Astrocyte (in vitro differentiated cells and primary cell): ENCODE measurements around the gene NPAS3. TPM values are rescaled to one million over a fixed set of nuclear protein-coding genes. Genes with fewer than 3 reads are reported as not detected.
A peak's percentile ranks its signal among the peaks of the same experiment; 100 is the strongest.

Experiments used
- DNase-seq: peaks from one replicate; pipeline ENCODE4 v3.0.0-alpha.2; 2010; ENCODE audit warnings: low read depth
- FAIRE-seq: peaks from 2 replicates; lab custom pipeline; 2011; peaks lifted over from hg19 to GRCh38; lab: Jason Lieb, UNC
- H2AFZ ChIP-seq: 2 replicates; pipeline ENCODE4 v1.6.0; 2012; ENCODE audit warnings: low read depth, low read length, inconsistent platforms
- H3K27ac ChIP-seq: 2 replicates; pipeline ENCODE4 v1.5.1; 2011; ENCODE audit warnings: low read depth, low read length, inconsistent platforms
- H3K27me3 ChIP-seq: 2 replicates; pipeline ENCODE4 v1.6.0; 2011; ENCODE audit warnings: low read length, inconsistent platforms; ENCODE audit not compliant: insufficient read depth
- H3K36me3 ChIP-seq: 2 replicates; pipeline ENCODE4 v1.5.1; 2011; ENCODE audit warnings: low read length, inconsistent platforms; ENCODE audit not compliant: insufficient read depth
- H3K4me1 ChIP-seq: 2 replicates; pipeline ENCODE4 v1.5.1; 2011; ENCODE audit warnings: low read length, inconsistent platforms; ENCODE audit not compliant: insufficient read depth
- H3K4me2 ChIP-seq: 2 replicates; pipeline ENCODE4 v1.6.0; 2012; ENCODE audit warnings: low read length, inconsistent platforms
- H3K4me3 ChIP-seq: 2 replicates; pipeline ENCODE4 v1.5.1; 2011; ENCODE audit warnings: low read depth, mild to moderate bottlenecking, low read length, inconsistent platforms; ENCODE audit not compliant: insufficient read depth
- H3K79me2 ChIP-seq: 2 replicates; pipeline ENCODE4 v1.6.0; 2012; ENCODE audit warnings: mild to moderate bottlenecking, low read length, inconsistent platforms; ENCODE audit not compliant: insufficient read depth
- H3K9ac ChIP-seq: 2 replicates; pipeline ENCODE4 v1.6.0; 2012; ENCODE audit warnings: mild to moderate bottlenecking, low read length, inconsistent platforms
- H3K9me3 ChIP-seq: 2 replicates; pipeline ENCODE4 v1.5.1; 2012; ENCODE audit warnings: low read depth, mild to moderate bottlenecking, low read length, inconsistent platforms; ENCODE audit not compliant: insufficient read depth
- H4K20me1 ChIP-seq: 2 replicates; pipeline ENCODE4 v1.6.0; 2012; ENCODE audit warnings: low read length, inconsistent platforms; ENCODE audit not compliant: insufficient read depth
- H3K27ac Mint-ChIP-seq: one replicate; pipeline ENCODE4 v1.8.0; 2021; ENCODE audit warnings: mild to moderate bottlenecking, mixed read lengths; ENCODE audit not compliant: unreplicated experiment
- H3K27me3 Mint-ChIP-seq: one replicate; pipeline ENCODE4 v1.8.0; 2021; ENCODE audit warnings: low read depth, mixed read lengths; ENCODE audit not compliant: unreplicated experiment
- H3K36me3 Mint-ChIP-seq: one replicate; pipeline ENCODE4 v1.8.0; 2021; ENCODE audit warnings: low read depth, mixed read lengths; ENCODE audit not compliant: unreplicated experiment
- H3K4me1 Mint-ChIP-seq: one replicate; pipeline ENCODE4 v1.8.0; 2021; ENCODE audit warnings: low read depth, mixed read lengths; ENCODE audit not compliant: unreplicated experiment
- H3K4me3 Mint-ChIP-seq: one replicate; pipeline ENCODE4 v1.8.0; 2021; ENCODE audit warnings: mild to moderate bottlenecking, moderate library complexity, mixed read lengths; ENCODE audit not compliant: unreplicated experiment
- H3K9me3 Mint-ChIP-seq: one replicate; pipeline ENCODE4 v1.8.0; 2021; ENCODE audit warnings: mild to moderate bottlenecking, mixed read lengths; ENCODE audit not compliant: unreplicated experiment
- EZH2 ChIP-seq: IDR thresholded peaks from 2 replicates; pipeline ENCODE4 v1.6.1; 2012; ENCODE audit warnings: mild to moderate bottlenecking, low read length, inconsistent platforms; ENCODE audit not compliant: insufficient read depth
- total RNA-seq: library from RNA; stranded (reverse); gene quantifications from 2 replicates; pipeline ENCODE4 v1.2.1, GENCODE V29; 2021
- TF ChIP-seq, protein P1 (sequence below): IDR thresholded peaks from 2 replicates; pipeline ENCODE4 v1.5.1; 2011; ENCODE audit warnings: low read depth, mild to moderate bottlenecking, inconsistent platforms, low read length, moderate library complexity; ENCODE audit not compliant: insufficient read depth

The NPAS3 gene
- total RNA-seq, 1 donor from 2014 or later: 2.6 TPM

DNA sequence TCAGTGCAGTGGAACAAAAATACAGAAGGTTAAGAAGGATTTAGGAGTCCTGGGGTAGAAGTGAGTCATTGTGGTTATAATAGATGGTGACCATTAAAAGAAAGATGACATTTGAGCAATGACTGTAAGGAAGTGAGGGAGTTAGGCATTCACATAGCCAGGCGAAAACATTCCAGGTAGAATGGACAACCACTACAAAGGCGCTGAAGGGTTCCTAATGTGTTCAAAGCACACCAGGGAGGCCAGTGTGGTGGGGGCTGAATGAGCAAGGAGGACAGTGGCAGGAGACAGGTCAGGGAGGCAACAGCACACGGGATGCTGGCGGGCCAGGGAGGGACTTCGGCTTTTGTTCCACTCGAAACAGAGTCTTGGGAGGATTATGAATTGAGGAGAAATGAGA lies 129.9 kb downstream of the NPAS3 start:
- Mint-ChIP-seq H3K9me3 (no peaks in the 10 kb centered on the region), H3K4me3 (no peak overlapping the region), H3K27me3 (no peaks in the 10 kb centered on the region), H3K4me1 (peaks cover 10% of the 10 kb centered on the region), H3K36me3 (no peaks in the 10 kb centered on the region), H3K27ac (peak overlapping the region; percentile 36)
- Histone ChIP-seq H3K4me1 (peaks cover 13% of the 10 kb centered on the region), H3K27me3 (no peaks in the 10 kb centered on the region), H3K9me3 (no peaks in the 10 kb centered on the region), H2AFZ (no peak overlapping the region), H4K20me1 (no peaks in the 10 kb centered on the region), H3K27ac (no peak overlapping the region), H3K9ac (no peak overlapping the region), H3K4me3 (no peak overlapping the region), H3K4me2 (peak overlapping the region; percentile 52), H3K36me3 (no peaks in the 10 kb centered on the region), H3K79me2 (no peaks in the 10 kb centered on the region)
- DNase-seq: peak; percentile 83
- no peak for TF ChIP-seq EZH2
- TF ChIP-seq, protein P1, sequence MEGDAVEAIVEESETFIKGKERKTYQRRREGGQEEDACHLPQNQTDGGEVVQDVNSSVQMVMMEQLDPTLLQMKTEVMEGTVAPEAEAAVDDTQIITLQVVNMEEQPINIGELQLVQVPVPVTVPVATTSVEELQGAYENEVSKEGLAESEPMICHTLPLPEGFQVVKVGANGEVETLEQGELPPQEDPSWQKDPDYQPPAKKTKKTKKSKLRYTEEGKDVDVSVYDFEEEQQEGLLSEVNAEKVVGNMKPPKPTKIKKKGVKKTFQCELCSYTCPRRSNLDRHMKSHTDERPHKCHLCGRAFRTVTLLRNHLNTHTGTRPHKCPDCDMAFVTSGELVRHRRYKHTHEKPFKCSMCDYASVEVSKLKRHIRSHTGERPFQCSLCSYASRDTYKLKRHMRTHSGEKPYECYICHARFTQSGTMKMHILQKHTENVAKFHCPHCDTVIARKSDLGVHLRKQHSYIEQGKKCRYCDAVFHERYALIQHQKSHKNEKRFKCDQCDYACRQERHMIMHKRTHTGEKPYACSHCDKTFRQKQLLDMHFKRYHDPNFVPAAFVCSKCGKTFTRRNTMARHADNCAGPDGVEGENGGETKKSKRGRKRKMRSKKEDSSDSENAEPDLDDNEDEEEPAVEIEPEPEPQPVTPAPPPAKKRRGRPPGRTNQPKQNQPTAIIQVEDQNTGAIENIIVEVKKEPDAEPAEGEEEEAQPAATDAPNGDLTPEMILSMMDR: no peak
- FAIRE-seq: no peak

DNA sequence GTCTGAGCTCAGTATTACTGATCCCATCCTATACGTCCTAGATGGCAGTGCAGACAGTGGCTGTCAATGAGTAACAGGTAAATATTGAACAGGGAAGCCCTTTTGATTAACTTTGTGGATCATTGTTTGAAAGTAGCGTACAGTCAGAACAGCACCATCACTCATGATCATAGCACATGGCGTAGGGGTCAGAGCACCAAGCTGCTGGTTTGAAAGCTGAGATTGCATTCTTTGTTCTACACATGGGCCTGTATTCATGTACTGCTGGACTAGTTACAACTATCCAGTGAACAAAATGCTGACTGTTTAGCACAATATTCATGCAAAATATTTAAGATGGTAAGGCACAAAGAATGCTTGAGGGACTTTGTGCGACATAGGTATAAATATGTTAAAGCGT lies 131.8 kb downstream of the NPAS3 start:
- H3K27me3 ChIP-seq: no peaks in the 10 kb centered on the region
- H3K4me3 Mint-ChIP-seq: no peak overlapping the region
- H3K4me1 ChIP-seq: peaks cover 13% of the 10 kb centered on the region
- no peak overlapping the region for H3K4me2 ChIP-seq
- no peak overlapping the region for H3K4me3 ChIP-seq
- H3K4me1 Mint-ChIP-seq: peaks cover 10% of the 10 kb centered on the region
- DNase-seq (no peak), FAIRE-seq (no peak)
- no peak overlapping the region for H3K27ac ChIP-seq
- H3K9me3 Mint-ChIP-seq: no peaks in the 10 kb centered on the region
- TF ChIP-seq, protein P1: no peak
- no peak for TF ChIP-seq EZH2
- no peaks in the 10 kb centered on the region for H3K9me3 ChIP-seq
- H3K36me3 Mint-ChIP-seq: no peaks in the 10 kb centered on the region
- no peaks in the 10 kb centered on the region for H3K79me2 ChIP-seq
- H4K20me1 ChIP-seq: no peaks in the 10 kb centered on the region
- no peak overlapping the region for H2AFZ ChIP-seq
- no peak overlapping the region for H3K9ac ChIP-seq
- H3K36me3 ChIP-seq: no peaks in the 10 kb centered on the region
- H3K27ac Mint-ChIP-seq: no peak overlapping the region
- no peaks in the 10 kb centered on the region for H3K27me3 Mint-ChIP-seq

DNA sequence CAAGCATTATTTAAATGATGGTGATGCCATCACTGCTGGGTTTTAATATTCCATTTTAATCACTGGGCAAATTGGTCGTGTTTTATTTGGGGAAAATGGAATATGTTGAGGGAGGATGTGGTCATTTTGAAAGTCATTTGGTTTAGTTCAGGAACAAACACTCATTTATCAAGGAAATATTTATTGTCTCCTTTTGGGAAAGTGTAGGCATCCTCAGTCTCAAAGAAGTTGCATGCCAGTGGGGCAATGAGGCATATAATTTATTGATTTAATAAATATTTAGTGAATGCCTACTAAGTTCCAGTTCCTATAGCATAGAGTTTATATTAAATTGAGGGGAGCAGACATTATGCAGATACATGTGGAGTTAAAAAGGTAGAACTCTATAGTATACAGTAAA lies 134.3 kb downstream of the NPAS3 start:
- H3K9ac ChIP-seq: no peak overlapping the region
- H3K79me2 ChIP-seq: no peaks in the 10 kb centered on the region
- H3K36me3 ChIP-seq: no peaks in the 10 kb centered on the region
- no peak overlapping the region for H3K27ac ChIP-seq
- Mint-ChIP-seq H3K4me3 (no peak overlapping the region), H3K4me1 (peaks cover 11% of the 10 kb centered on the region), H3K27ac (no peak overlapping the region), H3K27me3 (no peaks in the 10 kb centered on the region), H3K36me3 (no peaks in the 10 kb centered on the region), H3K9me3 (no peaks in the 10 kb centered on the region)
- H3K27me3 ChIP-seq: no peaks in the 10 kb centered on the region
- H3K4me3 ChIP-seq: no peak overlapping the region
- H4K20me1 ChIP-seq: no peaks in the 10 kb centered on the region
- TF ChIP-seq, protein P1: no peak
- no peak for TF ChIP-seq EZH2
- peaks cover 11% of the 10 kb centered on the region for H3K4me1 ChIP-seq
- H2AFZ ChIP-seq: no peak overlapping the region
- DNase-seq: peak; percentile 8
- no peak for FAIRE-seq
- no peak overlapping the region for H3K4me2 ChIP-seq
- no peaks in the 10 kb centered on the region for H3K9me3 ChIP-seq
